Smooth muscle cell (in vitro differentiated cells): ENCODE data around the gene KIF19. TPM values are rescaled to one million over a fixed set of nuclear protein-coding genes. Genes with fewer than 3 reads are reported as not detected.

ENCODE experiments used
- DNase-seq: peaks from one replicate; lab custom pipeline; 2025; ENCODE audit not compliant: unreplicated experiment; lab: John Stamatoyannopoulos, UW
- H2AFZ ChIP-seq: fragments of 200-600 bp; sonication (generic); 2 replicates; pipeline ENCODE4 v1.6.0; 2016; ENCODE audit warnings: antibody characterized with exemption, low read depth, mild to moderate bottlenecking
- H3F3A ChIP-seq: fragments of 200-600 bp; sonication (generic); 2 replicates; pipeline ENCODE4 v1.6.0; 2017; ENCODE audit warnings: antibody characterized with exemption, low read depth
- H3K27ac ChIP-seq: fragments of 200-600 bp; sonication (generic); 2 replicates; pipeline ENCODE4 v1.5.1; 2016; ENCODE audit warnings: low read depth, mild to moderate bottlenecking
- H3K27me3 ChIP-seq: fragments of 200-600 bp; sonication (generic); 2 replicates; pipeline ENCODE4 v1.6.1; 2016; ENCODE audit warnings: low read depth, mild to moderate bottlenecking
- H3K36me3 ChIP-seq: fragments of 200-600 bp; sonication (generic); 2 replicates; pipeline ENCODE4 v1.5.1; 2016; ENCODE audit warnings: low read depth
- H3K4me1 ChIP-seq: fragments of 200-600 bp; sonication (generic); 2 replicates; pipeline ENCODE4 v1.5.1; 2016; ENCODE audit warnings: low read depth
- H3K4me2 ChIP-seq: fragments of 200-600 bp; sonication (generic); 2 replicates; pipeline ENCODE4 v1.6.0; 2016; ENCODE audit warnings: mild to moderate bottlenecking
- H3K4me3 ChIP-seq: fragments of 200-600 bp; sonication (generic); 2 replicates; pipeline ENCODE4 v1.5.1; 2016; ENCODE audit warnings: mild to moderate bottlenecking
- H3K79me2 ChIP-seq: fragments of 200-600 bp; sonication (generic); 2 replicates; pipeline ENCODE4 v1.6.0; 2016; ENCODE audit warnings: low read depth, mild to moderate bottlenecking
- H3K9ac ChIP-seq: fragments of 200-600 bp; sonication (generic); 2 replicates; pipeline ENCODE4 v1.6.0; 2016; ENCODE audit warnings: low read depth
- H3K9me3 ChIP-seq: fragments of 200-600 bp; sonication (generic); replicated peaks from 2 replicates; pipeline ENCODE4 v1.5.1; 2016; ENCODE audit warnings: low read depth
- H4K20me1 ChIP-seq: fragments of 200-600 bp; sonication (generic); 2 replicates; pipeline ENCODE4 v1.6.0; 2016; ENCODE audit warnings: low read depth
- WGBS: methylation state at CpG from one replicate; pipeline ENCODE4 v1.1.7; 2016; ENCODE audit warnings: low lambda C conversion rate; 5-methylcytosine and 5-hydroxymethylcytosine counted together
- polyA plus RNA-seq: library from polyadenylated mRNA; unstranded; fragments of >200 nt; fragmentation: Nextera tagmentation; extraction: Ambion mirVana; gene quantifications from 2 replicates; pipeline ENCODE4 v1.2.1, GENCODE V29; 2016
- total RNA-seq: library from RNA; depleted of rRNA; stranded (reverse); fragments of >200 nt; gene quantifications from 2 replicates; pipeline ENCODE4 v1.2.3, GENCODE V29; 2014
- TF ChIP-seq, protein P1 (sequence below): fragments of 200-600 bp; sonication (generic); IDR thresholded peaks from 2 replicates; pipeline ENCODE4 v1.5.1; 2017; ENCODE audit warnings: borderline replicate concordance, mild to moderate bottlenecking, antibody characterized with exemption; ENCODE audit not compliant: insufficient read depth, poor library complexity, severe bottlenecking

The KIF19 gene
- total and polyA plus RNA-seq, 2 experiments from 2014 or later, result not detected

- Histone ChIP-seq H3K4me1 (no peaks in the 10 kb centered on the region), H3K27ac (no peak overlapping the region), H3K4me2 (no peak overlapping the region), H3K9ac (no peak overlapping the region), H3F3A (no peaks in the 10 kb centered on the region), H3K27me3 (peaks cover 54% of the 10 kb centered on the region), H3K79me2 (no peaks in the 10 kb centered on the region), H3K4me3 (no peak overlapping the region), H4K20me1 (no peaks in the 10 kb centered on the region), H2AFZ (no peak overlapping the region), H3K9me3 (no peaks in the 10 kb centered on the region), H3K36me3 (no peaks in the 10 kb centered on the region)
- 96% methylated on average over 14 of the region's 14 CpGs for WGBS
- no peak for DNase-seq
- TF ChIP-seq, protein P1, sequence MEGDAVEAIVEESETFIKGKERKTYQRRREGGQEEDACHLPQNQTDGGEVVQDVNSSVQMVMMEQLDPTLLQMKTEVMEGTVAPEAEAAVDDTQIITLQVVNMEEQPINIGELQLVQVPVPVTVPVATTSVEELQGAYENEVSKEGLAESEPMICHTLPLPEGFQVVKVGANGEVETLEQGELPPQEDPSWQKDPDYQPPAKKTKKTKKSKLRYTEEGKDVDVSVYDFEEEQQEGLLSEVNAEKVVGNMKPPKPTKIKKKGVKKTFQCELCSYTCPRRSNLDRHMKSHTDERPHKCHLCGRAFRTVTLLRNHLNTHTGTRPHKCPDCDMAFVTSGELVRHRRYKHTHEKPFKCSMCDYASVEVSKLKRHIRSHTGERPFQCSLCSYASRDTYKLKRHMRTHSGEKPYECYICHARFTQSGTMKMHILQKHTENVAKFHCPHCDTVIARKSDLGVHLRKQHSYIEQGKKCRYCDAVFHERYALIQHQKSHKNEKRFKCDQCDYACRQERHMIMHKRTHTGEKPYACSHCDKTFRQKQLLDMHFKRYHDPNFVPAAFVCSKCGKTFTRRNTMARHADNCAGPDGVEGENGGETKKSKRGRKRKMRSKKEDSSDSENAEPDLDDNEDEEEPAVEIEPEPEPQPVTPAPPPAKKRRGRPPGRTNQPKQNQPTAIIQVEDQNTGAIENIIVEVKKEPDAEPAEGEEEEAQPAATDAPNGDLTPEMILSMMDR, result no peak
Observed at GRCh38 chr17:74347646-74348045, 21.6 kb downstream of the KIF19 start.

DNA sequence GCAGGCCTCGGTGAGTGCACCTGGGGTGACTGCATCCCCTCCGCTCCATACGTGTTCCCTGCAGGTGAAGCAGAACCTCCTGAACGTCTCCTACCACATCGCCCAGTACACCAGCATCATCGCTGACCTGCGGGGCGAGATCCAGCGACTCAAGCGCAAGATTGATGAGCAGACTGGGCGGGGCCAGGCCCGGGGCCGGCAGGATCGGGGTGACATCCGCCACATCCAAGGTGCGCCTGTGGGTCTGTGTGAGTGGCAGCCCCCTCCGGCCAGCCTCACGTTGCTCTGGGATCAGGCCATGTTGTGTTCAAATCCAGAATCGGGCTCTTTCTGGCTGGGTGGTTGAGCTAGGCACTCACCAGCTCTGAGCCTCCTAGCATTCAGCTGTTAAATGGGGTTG is 23.1 kb downstream of the KIF19 start:
- Histone ChIP-seq H3K4me2 (no peak overlapping the region), H3K9me3 (no peaks in the 10 kb centered on the region), H3K4me3 (no peak overlapping the region), H3K27me3 (peaks cover 68% of the 10 kb centered on the region), H3K27ac (no peak overlapping the region), H3F3A (no peaks in the 10 kb centered on the region), H3K9ac (no peak overlapping the region), H3K79me2 (no peaks in the 10 kb centered on the region), H3K36me3 (no peaks in the 10 kb centered on the region), H2AFZ (no peak overlapping the region), H3K4me1 (no peaks in the 10 kb centered on the region), H4K20me1 (no peaks in the 10 kb centered on the region)
- WGBS, result 84% methylated on average over 18 of the region's 19 CpGs
- TF ChIP-seq, protein P1, result no peak
- DNase-seq, result no peak

DNA sequence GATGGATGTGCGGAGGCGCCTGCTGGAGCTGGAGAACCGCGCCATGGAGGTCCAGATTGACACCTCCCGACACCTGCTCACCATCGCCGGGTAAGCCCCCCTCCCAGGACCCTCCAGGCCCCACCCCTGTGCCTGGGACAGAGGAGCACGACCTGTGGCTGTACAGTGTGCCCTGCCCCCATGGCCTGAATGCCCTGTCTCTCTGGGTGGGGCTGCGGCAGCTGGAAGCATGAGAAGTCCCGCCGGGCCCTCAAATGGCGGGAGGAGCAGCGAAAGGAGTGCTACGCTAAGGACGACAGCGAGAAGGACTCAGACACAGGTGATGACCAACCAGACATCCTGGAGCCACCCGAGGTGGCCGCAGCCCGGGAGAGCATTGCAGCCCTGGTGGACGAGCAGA is 24.5 kb downstream of the KIF19 start:
- no peaks in the 10 kb centered on the region for H3K79me2 ChIP-seq
- no peak overlapping the region for H2AFZ ChIP-seq
- no peak overlapping the region for H3K4me2 ChIP-seq
- no peak overlapping the region for H3K9ac ChIP-seq
- TF ChIP-seq, protein P1, result no peak
- peaks cover 76% of the 10 kb centered on the region for H3K27me3 ChIP-seq
- H4K20me1 ChIP-seq, result no peaks in the 10 kb centered on the region
- H3K4me3 ChIP-seq, result no peak overlapping the region
- WGBS, result 84% methylated on average over 20 of the region's 20 CpGs
- no peaks in the 10 kb centered on the region for H3K4me1 ChIP-seq
- no peak overlapping the region for H3K27ac ChIP-seq
- DNase-seq, result no peak
- no peaks in the 10 kb centered on the region for H3K36me3 ChIP-seq
- H3K9me3 ChIP-seq, result no peaks in the 10 kb centered on the region
- no peaks in the 10 kb centered on the region for H3F3A ChIP-seq

GRCh38 chr17:74351552-74352210 is 25.7 kb downstream of the KIF19 start:
- H3K9ac ChIP-seq, result no peak overlapping the region
- H3K4me2 ChIP-seq, result no peak overlapping the region
- no peaks in the 10 kb centered on the region for H3K4me1 ChIP-seq

More at GRCh38 chr17:74351552-74352210, 25.7 kb downstream of the KIF19 start:
- H3K27ac ChIP-seq, result no peak overlapping the region
- H3K27me3 ChIP-seq, result peaks cover 87% of the 10 kb centered on the region
- no peak overlapping the region for H2AFZ ChIP-seq
- no peaks in the 10 kb centered on the region for H3K79me2 ChIP-seq
- TF ChIP-seq, protein P1, result no peak
- H3K36me3 ChIP-seq, result no peaks in the 10 kb centered on the region
- H3K9me3 ChIP-seq, result no peaks in the 10 kb centered on the region
- DNase-seq, result no peak
- no peak overlapping the region for H3K4me3 ChIP-seq
- 9% methylated on average over 34 of the region's 55 CpGs for WGBS
- no peaks in the 10 kb centered on the region for H4K20me1 ChIP-seq
- no peaks in the 10 kb centered on the region for H3F3A ChIP-seq
